Activated effector memory CD4-positive, alpha-beta T cell treated with anti-CD3 and anti-CD28 coated beads, Interleukin-2, amount 50 U/mL, for 16 hours (primary cell): ENCODE data around the gene SLC27A1.
"Not testable (repeated sequence)": the region's sequence is repeated elsewhere in the genome, so short reads cannot be mapped to it uniquely, and the experiment has no call there.

Source experiments
- DNase-seq: peaks from one replicate; pipeline ENCODE4 v3.0.0-alpha.2; 2020

SLC27A1 gene

GRCh38 chr19:17511724-17512573, 41.6 kb downstream of the SLC27A1 start:
- peak; percentile 93 for DNase-seq

DNA sequence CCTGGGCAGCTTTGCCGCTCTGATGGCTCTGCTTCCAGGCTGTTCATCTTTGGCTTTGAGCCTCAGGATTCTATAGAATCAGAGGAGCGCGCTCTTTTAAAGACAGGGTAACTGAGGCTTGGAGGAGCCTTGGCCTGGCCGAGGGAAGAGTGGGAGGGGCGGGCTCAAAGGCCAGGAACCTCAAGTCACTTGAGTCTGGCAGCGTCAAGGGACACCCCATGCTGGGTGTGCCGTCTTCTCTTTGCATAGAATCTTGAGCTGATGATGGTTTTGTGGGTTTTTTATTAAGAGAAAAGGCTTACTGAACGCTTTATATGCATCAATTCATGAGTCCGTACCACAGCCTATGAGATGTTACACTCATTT, 42.2 kb downstream of the SLC27A1 start:
- DNase-seq = no peak

DNA sequence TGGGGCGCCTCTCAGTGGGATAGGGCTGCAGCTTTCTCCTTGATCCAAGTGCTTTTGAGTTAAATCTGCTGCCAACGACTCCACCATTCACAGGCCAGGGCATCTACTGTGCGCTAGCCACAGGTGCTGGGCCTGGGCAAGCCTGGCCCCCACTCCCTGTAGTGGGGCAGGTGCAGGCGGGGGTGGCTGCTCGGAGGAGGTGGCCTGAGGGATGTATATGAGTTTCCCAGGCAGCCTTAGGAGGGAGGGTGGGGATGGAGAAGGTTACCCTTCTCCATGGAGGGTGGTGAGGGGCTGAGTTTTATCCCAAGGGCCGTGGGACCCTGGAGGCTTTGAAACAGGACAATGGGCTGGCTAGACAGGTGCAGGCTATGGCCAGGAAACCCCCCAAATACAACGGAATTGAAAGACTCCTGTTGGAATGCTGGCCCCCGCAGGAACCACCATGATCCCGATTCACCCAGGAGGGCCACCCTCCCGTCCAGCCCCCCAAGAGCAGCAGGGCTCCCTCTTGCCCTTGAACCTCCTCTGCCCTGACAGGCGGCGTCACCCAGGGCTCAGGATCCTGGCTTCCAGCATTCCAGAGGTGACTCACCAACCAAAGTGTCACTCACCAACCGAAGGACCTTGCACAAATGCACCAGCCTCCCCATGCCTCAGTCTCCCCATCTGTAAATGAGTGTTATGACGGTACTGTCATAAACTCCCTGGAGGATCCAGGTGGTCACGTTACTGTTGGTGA, 45.3 kb downstream of the SLC27A1 start:
- no peak for DNase-seq

GRCh38 chr19:17517898-17518297, 47.6 kb downstream of the SLC27A1 start:
- DNase-seq = no peak

- DNase-seq = not testable (repeated sequence)
Observed at GRCh38 chr19:17518654-17519053, 48.3 kb downstream of the SLC27A1 start.

DNA sequence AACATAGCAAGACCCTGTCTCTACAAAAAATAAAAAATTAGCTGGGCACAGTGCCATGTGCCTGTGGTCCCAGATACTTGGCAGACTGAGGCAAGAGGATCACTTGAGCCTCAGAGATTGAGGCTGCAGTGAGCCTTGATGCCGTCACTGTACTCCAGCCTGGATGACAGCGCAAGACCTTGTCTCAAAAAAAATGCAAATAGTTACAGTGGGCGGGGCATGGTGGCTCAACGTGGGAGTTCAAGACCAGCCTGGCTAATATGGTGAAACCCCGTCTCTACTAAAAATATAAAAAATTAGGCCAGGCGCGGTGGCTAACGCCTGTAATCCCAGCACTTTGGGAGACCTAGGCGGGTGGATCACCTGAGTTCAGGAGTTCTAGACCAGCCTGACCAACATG, 49.6 kb downstream of the SLC27A1 start:
- DNase-seq = no peak

- DNase-seq = no peak
Observed at GRCh38 chr19:17520865-17521264, 50.5 kb downstream of the SLC27A1 start.

GRCh38 chr19:17522988-17523872, 52.9 kb downstream of the SLC27A1 start:
- peak; percentile 75 for DNase-seq

- no peak for DNase-seq
Observed at GRCh38 chr19:17524651-17525050, 54.3 kb downstream of the SLC27A1 start.

DNA sequence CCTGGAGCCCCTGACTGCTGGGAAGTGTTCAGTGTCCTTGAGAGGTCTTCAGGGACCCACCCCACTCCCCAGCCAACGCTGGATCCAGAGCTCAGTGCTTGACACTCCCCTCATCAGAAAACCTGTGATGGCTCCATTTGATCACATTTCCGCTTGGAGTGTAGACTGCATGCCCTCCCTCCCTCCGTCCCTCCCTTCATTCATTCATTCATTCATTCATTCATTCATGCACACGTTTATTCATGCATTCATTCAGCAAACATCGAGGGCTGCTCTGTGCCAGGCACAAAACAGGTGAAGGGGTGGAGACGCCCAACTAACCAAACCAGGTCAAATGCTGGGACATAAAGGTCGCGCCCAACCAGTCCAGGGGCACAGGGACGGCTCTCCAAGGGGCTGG, 54.8 kb downstream of the SLC27A1 start:
- no peak for DNase-seq

GRCh38 chr19:17526922-17527321, 56.6 kb downstream of the SLC27A1 start:
- DNase-seq = no peak

DNA sequence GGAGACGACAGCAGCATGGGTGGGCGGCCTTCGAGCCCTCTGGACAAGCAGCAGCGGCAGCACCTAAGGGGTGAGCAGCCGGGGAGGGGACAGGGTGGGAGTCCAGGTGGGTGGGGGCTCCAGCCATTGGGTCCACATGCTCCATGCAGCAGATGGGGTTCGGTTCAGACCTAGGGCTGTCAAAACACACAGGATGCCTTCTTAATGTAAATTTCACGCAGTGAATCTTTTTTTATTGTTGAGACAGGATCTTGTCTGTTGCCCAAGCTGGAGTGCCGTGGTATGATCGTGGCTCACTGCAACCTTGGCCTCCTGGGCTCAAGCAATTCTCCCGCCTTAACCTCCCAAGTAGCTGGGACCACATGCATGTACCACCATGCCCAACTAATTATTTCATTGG, 57.0 kb downstream of the SLC27A1 start:
- DNase-seq = no peak

DNA sequence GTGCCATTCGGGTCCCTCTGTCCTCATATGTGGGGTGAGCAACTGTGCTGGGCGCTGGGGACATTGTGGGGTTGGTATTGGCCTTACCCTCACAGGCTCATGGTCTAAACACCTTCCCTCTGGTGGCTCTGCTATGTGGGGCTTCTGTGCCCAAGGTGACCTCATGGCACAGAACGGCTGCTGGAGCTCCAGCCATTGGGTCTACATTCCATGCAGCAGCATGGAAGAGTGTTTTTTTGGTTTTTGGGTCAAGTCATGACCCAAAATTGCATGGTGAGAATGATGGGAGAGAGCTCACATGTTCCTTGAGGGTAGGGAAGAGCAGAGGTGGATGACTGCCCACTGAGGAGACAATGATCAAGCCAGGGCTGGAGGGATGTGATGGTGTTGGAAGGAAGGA, 58.3 kb downstream of the SLC27A1 start:
- DNase-seq = no peak

GRCh38 chr19:17529239-17530158, 59.2 kb downstream of the SLC27A1 start:
- DNase-seq = no peak

GRCh38 chr19:17530586-17530985, 60.3 kb downstream of the SLC27A1 start:
- DNase-seq = no peak

- DNase-seq = no peak
Observed at GRCh38 chr19:17532116-17532515, 61.8 kb downstream of the SLC27A1 start.

GRCh38 chr19:17532557-17532956, 62.2 kb downstream of the SLC27A1 start:
- DNase-seq = no peak

DNA sequence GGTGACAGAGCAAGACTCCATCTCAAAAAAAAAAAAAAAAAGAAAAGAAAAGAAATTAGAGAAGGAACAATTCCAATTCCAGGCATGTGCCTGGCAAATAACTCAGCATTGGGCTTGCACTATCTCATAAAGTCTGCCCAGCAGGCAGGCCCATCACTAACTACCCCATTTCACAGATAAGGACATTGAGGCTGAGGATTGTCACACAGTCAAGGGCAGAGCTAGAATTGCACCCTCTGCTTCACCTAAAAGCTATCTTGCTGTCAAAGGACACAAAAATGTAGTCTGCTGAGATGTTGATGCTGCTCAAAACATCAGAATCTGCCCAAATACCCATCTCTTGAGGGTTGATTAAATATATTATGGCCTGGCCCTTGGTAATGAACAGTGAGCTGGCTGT, 64.4 kb downstream of the SLC27A1 start:
- DNase-seq = no peak

DNA sequence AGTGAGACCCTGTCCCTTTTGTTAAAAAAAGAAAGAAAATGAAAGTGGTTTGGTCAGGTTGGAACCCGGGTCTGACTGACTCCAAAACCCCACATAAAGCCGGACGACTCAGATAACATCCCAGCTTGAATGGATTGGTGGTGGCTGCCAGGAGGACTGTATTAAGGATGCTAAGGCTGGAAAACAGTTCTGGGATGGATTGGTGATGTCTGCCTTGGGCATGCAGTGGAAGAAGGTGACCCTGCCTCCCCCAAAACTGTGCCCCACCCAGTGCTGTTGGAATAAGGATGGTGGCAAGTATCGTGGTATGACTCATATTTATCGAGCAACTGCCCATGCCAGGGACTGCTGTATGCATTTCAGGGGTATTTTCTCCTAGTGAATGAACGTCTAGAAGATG, 66.6 kb downstream of the SLC27A1 start:
- DNase-seq = no peak

DNA sequence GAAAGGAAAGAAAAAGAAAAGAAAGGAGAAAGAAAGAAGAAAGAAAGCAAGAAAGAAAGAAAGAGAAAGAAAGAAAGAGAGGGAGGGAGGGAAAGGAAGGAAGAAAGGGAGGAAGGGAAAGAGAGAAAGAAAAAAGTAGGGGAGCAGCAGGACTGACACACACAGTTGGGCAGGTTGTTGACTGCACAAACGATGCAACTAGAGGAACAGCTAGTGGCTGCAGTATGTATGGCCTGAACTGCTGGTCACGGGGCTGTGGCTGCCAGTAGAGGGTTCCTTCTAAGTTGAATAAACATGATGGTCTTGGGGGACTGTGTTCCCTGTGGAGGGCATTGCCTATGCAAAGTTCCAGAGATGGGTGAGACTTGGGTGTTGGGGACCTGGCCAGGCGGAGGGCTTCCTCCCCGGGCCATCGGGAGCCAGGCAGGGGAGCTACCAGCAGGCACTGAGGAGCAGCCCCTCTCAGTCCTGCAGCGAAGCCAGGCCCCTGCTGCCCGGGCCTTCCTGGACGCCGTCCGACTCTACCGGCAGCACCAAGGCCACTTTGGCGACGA, 68.4 kb downstream of the SLC27A1 start:
- DNase-seq = no peak

- DNase-seq = peak; percentile 97
Observed at GRCh38 chr19:17539238-17540117, 69.2 kb downstream of the SLC27A1 start.
